Common myeloid progenitor, CD34-positive (primary cell): ENCODE data around the gene DCAF8L2.

Experiments
- CTCF ChIA-PET: fragments of 350-600 bp; sonication (Branson Sonifier 250); formaldehyde crosslinking; loops from one replicate; lab custom pipeline; 2021; ENCODE audit warnings: antibody characterized with exemption; lab: Charles Lee
- POLR2A ChIA-PET: fragments of 350-600 bp; sonication (Branson Sonifier 250); formaldehyde crosslinking; loops from one replicate; lab custom pipeline; 2021; ENCODE audit warnings: antibody characterized with exemption; lab: Charles Lee
- DNase-seq, 3 donors: peaks; one replicate each; pipeline versions ENCODE4 v3.0.0 to v3.0.0-alpha.2; 2013
- H3K27ac ChIP-seq, 2 experiments: 1 replicate in 1 of 2; 2 replicates in 1 of 2; pipeline ENCODE4 v1.7.0; 2013; ENCODE audit warnings: inconsistent platforms in 2 of 2, low read length in 2 of 2, mild to moderate bottlenecking in 2 of 2, low read depth in 1 of 2, moderate library complexity in 1 of 2; ENCODE audit not compliant: severe bottlenecking in 2 of 2, insufficient read depth in 1 of 2, poor library complexity in 1 of 2
- H3K27me3 ChIP-seq, 5 experiments: replicated peaks in 2 of 5; 1 replicate in 3 of 5; 2 replicates in 2 of 5; pipeline versions ENCODE4 v1.6.1 to v1.7.0; 2013; ENCODE audit warnings: low read length in 4 of 5, mild to moderate bottlenecking in 2 of 5, moderate library complexity in 2 of 5, inconsistent platforms in 1 of 5; ENCODE audit not compliant: insufficient read depth in 5 of 5, control insufficient read depth in 4 of 5
- H3K36me3 ChIP-seq, 4 experiments: 1 replicate in 2 of 4; 2 replicates in 2 of 4; pipeline versions ENCODE4 v1.6.1 to v1.7.0; 2013; ENCODE audit warnings: low read length in 3 of 4, control low read depth in 1 of 4, mild to moderate bottlenecking in 1 of 4; ENCODE audit not compliant: control insufficient read depth in 4 of 4, insufficient read depth in 4 of 4
- H3K4me1 ChIP-seq, 4 experiments: 1 replicate in 3 of 4; 2 replicates in 1 of 4; pipeline versions ENCODE4 v1.6.1 to v1.7.1; 2013; ENCODE audit warnings: low read length in 3 of 4, mild to moderate bottlenecking in 3 of 4, control low read depth in 1 of 4, inconsistent platforms in 1 of 4, moderate library complexity in 1 of 4; ENCODE audit not compliant: control insufficient read depth in 4 of 4, insufficient read depth in 4 of 4; ENCODE audit errors: control extremely low read depth in 1 of 4
- H3K4me3 ChIP-seq, 7 experiments: 1 replicate in 4 of 7; 2 replicates in 3 of 7; pipeline versions ENCODE4 v1.5.1 to v1.7.0; 2013; ENCODE audit warnings: mild to moderate bottlenecking in 7 of 7, low read length in 6 of 7, moderate library complexity in 6 of 7, inconsistent platforms in 2 of 7, low read depth in 2 of 7, control low read depth in 1 of 7; ENCODE audit not compliant: insufficient read depth in 4 of 7, control insufficient read depth in 1 of 7; ENCODE audit errors: extremely low read depth in 1 of 7
- H3K9me3 ChIP-seq, 5 experiments: 1 replicate in 4 of 5; 2 replicates in 1 of 5; pipeline versions ENCODE4 v1.6.1 to v1.7.1; 2013; ENCODE audit warnings: low read length in 4 of 5, mild to moderate bottlenecking in 2 of 5, inconsistent platforms in 1 of 5, low read depth in 1 of 5, moderate library complexity in 1 of 5; ENCODE audit not compliant: control insufficient read depth in 4 of 5, insufficient read depth in 2 of 5; ENCODE audit errors: control extremely low read depth in 1 of 5
- WGBS: methylation state at CpG from one replicate; pipeline ENCODE4 v1.1.5; 2013; ENCODE audit not compliant: insufficient coverage; 5-methylcytosine and 5-hydroxymethylcytosine counted together

Gene DCAF8L2

GRCh38 chrX:27575565-27575964, 14.6 kb upstream of the DCAF8L2 start:
- no peak for DNase-seq
- ChIA-PET CTCF (no interaction called here), POLR2A (no interaction called here)
- Histone ChIP-seq H3K4me1 (no peaks in the 10 kb centered on the region), H3K27me3 (peaks cover 0 to 3% (median 0%) of the 10 kb centered on the region in 5 experiments), H3K4me3 (no peak overlapping the region), H3K36me3 (no peaks in the 10 kb centered on the region), H3K9me3 (no peaks in the 10 kb centered on the region), H3K27ac (no peak overlapping the region)

DNA sequence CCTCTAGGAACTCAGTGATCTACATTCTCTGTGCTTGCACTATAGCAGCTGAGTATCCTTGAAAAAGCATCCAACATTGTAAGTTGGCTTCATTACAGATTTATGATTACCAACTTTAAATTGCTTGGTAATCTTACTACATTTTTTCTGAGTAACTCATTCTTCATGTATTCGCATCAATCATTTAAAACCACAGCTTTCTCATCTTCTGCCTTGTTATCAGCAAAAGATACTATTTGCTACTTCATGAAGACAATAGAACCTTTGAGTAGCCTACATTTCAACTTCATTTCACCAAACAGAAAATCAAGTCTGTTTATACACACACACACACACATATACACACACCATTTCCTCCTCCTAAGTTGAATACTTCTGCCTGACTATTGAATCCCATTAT, 6.2 kb upstream of the DCAF8L2 start:
- Histone ChIP-seq H3K9me3 (no peaks in the 10 kb centered on the region), H3K4me1 (no peaks in the 10 kb centered on the region), H3K4me3 (no peak overlapping the region), H3K27ac (no peak overlapping the region), H3K36me3 (no peaks in the 10 kb centered on the region), H3K27me3 (peaks cover 0 to 1% (median 0%) of the 10 kb centered on the region in 5 experiments)
- ChIA-PET POLR2A (no interaction called here), CTCF (no interaction called here)
- no peak for DNase-seq
- WGBS, result 80% methylated on average over 1 of the region's 1 CpG

DNA sequence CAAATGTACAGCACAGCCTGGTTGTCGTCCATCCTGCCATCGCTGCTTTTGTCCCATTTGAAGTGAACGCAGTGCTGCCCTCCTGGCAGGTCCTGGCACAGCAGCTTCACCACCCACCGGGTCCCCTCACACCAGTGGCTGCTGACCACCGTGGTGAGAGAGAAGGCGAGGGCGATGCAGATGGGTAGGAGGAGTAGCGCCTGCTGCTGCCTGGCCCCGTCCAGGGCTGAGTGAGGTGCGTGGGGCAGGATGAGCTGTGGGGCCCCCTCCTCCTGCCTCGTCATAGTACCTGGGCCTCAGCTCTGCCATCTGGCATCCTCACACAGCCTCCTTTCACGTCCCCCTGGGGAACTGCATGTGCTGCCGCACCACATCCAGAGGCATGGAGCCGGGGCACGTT, 1.8 kb downstream of the DCAF8L2 start:
- DNase-seq, result no peak
- H3K9me3 ChIP-seq, result no peaks in the 10 kb centered on the region
- WGBS, result 59% methylated on average over 7 of the region's 15 CpGs
- no peak overlapping the region for H3K27ac ChIP-seq
- no peaks in the 10 kb centered on the region for H3K36me3 ChIP-seq
- ChIA-PET CTCF (no interaction called here), POLR2A (no interaction called here)
- no peaks in the 10 kb centered on the region for H3K4me1 ChIP-seq
- H3K4me3 ChIP-seq, result no peak overlapping the region
- peaks cover 0 to 3% (median 0%) of the 10 kb centered on the region in 5 experiments for H3K27me3 ChIP-seq

DNA sequence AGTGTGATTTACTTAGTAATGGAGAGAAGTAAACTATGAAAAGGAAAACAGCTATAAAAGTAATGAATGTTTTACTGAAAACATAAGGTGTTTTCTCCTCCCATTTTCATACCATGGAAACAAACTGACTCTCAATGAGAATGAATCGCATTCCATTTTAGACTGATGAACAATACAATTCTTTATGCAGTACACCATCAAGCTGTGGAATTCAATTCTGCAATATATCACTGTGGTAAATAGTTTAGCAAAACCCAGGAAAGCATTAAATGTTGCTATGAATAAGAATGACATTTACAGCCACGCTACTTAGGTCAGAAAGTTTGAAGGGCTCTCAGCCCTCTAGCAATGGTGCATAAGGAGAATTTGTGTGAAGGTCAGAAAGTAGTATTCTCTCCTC, 7.4 kb downstream of the DCAF8L2 start:
- POLR2A ChIA-PET, result no interaction called here
- H3K4me1 ChIP-seq, result no peaks in the 10 kb centered on the region
- H3K36me3 ChIP-seq, result no peaks in the 10 kb centered on the region
- no peaks in the 10 kb centered on the region for H3K9me3 ChIP-seq
- H3K4me3 ChIP-seq, result no peak overlapping the region
- no peak overlapping the region for H3K27ac ChIP-seq
- WGBS, result 100% methylated on average over 1 of the region's 2 CpGs
- H3K27me3 ChIP-seq, result no peaks in the 10 kb centered on the region
- DNase-seq, result no peak
- CTCF ChIA-PET, result no interaction called here

DNA sequence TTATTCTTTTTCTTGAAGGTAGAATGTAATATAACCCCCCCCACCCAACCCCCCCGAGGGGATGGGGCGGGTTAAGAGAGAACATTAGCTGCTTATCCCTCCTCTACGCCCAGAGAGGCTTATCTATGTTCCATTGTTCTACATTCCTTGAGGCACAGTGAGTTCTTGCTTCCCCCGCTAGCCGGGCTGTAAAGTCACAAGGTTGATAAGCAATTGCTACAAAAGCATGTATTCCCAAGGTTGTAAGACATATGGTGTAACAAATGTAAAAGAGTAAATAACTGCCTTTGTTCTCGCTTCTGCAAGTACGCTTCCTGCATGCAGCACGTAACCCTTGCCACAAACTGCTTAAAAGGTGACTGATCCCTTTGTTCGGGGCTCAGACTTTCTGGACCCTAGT, 8.2 kb downstream of the DCAF8L2 start:
- ChIA-PET POLR2A (no interaction called here), CTCF (no interaction called here)
- Histone ChIP-seq H3K36me3 (no peaks in the 10 kb centered on the region), H3K27me3 (no peaks in the 10 kb centered on the region), H3K9me3 (no peaks in the 10 kb centered on the region), H3K4me1 (no peaks in the 10 kb centered on the region), H3K4me3 (no peak overlapping the region), H3K27ac (no peak overlapping the region)
- DNase-seq, result no peak
- WGBS, result 74% methylated on average over 7 of the region's 9 CpGs

- Histone ChIP-seq H3K36me3 (no peaks in the 10 kb centered on the region), H3K4me3 (no peak overlapping the region), H3K4me1 (no peaks in the 10 kb centered on the region), H3K27ac (no peak overlapping the region), H3K9me3 (no peaks in the 10 kb centered on the region), H3K27me3 (no peaks in the 10 kb centered on the region)
- DNase-seq, result no peak
- ChIA-PET CTCF (no interaction called here), POLR2A (no interaction called here)
- 67% methylated on average over 2 of the region's 4 CpGs for WGBS
These were observed 9.8 kb downstream of the DCAF8L2 start for GRCh38 chrX:27599928-27600327.

- H3K9me3 ChIP-seq, result no peaks in the 10 kb centered on the region
- CTCF ChIA-PET, result no interaction called here
- no peak overlapping the region for H3K27ac ChIP-seq
- POLR2A ChIA-PET, result no interaction called here
- no peak overlapping the region for H3K4me3 ChIP-seq
- DNase-seq, result no peak
- no peaks in the 10 kb centered on the region for H3K27me3 ChIP-seq
- H3K4me1 ChIP-seq, result no peaks in the 10 kb centered on the region
- no peaks in the 10 kb centered on the region for H3K36me3 ChIP-seq
- WGBS, result 84% methylated on average over 2 of the region's 2 CpGs
These were observed 10.5 kb downstream of the DCAF8L2 start for GRCh38 chrX:27600686-27601085.
